DND-41 (cell line): ENCODE results near the gene GTF2H3.

Experiments used
- ATAC-seq: fragments of 200-7000 bp; cut with Tn5 transposase; 3 replicates; pipeline ENCODE4 v1.9.1; 2021; ENCODE audit warnings: low read depth; ENCODE audit not compliant: insufficient read depth
- DNase-seq: peaks from one replicate; pipeline ENCODE4 v3.0.0-alpha.2; 2020
- H2AFZ ChIP-seq: 2 replicates; pipeline ENCODE4 v1.6.0; 2012; ENCODE audit warnings: low read depth, low read length
- H3K27ac ChIP-seq: 2 replicates; pipeline ENCODE4 v1.5.1; 2012; ENCODE audit warnings: low read length, inconsistent platforms
- H3K27me3 ChIP-seq: fragments of 200-600 bp; sonication (generic); 2 replicates; pipeline ENCODE4 v1.6.0; 2012; ENCODE audit warnings: low read length, mild to moderate bottlenecking, inconsistent platforms; ENCODE audit not compliant: insufficient read depth, poor library complexity
- H3K36me3 ChIP-seq: 2 replicates; pipeline ENCODE4 v1.5.1; 2012; ENCODE audit warnings: low read length, inconsistent platforms; ENCODE audit not compliant: insufficient read depth
- H3K4me1 ChIP-seq: 2 replicates; pipeline ENCODE4 v1.5.1; 2012; ENCODE audit warnings: mild to moderate bottlenecking, low read length; ENCODE audit not compliant: insufficient read depth
- H3K4me2 ChIP-seq: 2 replicates; pipeline ENCODE4 v1.6.0; 2012; ENCODE audit warnings: mild to moderate bottlenecking, moderate library complexity, low read length, inconsistent platforms; ENCODE audit not compliant: insufficient read depth
- H3K4me3 ChIP-seq, 2 experiments: fragments of 200-600 bp in 1 of 2; shearing (Covaris generic) in 1 of 2; 2 replicates each; pipeline ENCODE4 v1.5.1; 2012 to 2016; ENCODE audit warnings: inconsistent platforms in 2 of 2, low read length in 2 of 2, mild to moderate bottlenecking in 2 of 2, low read depth in 1 of 2, moderate library complexity in 1 of 2
- H3K79me2 ChIP-seq: 2 replicates; pipeline ENCODE4 v1.6.0; 2012; ENCODE audit warnings: low read length, inconsistent platforms; ENCODE audit not compliant: insufficient read depth
- H3K9ac ChIP-seq: 2 replicates; pipeline ENCODE4 v1.6.0; 2012; ENCODE audit warnings: low read depth, mild to moderate bottlenecking, inconsistent platforms, low read length, moderate library complexity
- H3K9me3 ChIP-seq: 2 replicates; pipeline ENCODE4 v1.5.1; 2012; ENCODE audit warnings: low read length, moderate library complexity, mild to moderate bottlenecking, inconsistent platforms; ENCODE audit not compliant: insufficient read depth, severe bottlenecking
- H4K20me1 ChIP-seq: 2 replicates; pipeline ENCODE4 v1.6.0; 2012; ENCODE audit warnings: low read length; ENCODE audit not compliant: insufficient read depth
- EZH2 ChIP-seq: IDR thresholded peaks from 3 replicates; pipeline ENCODE4 v1.6.1; 2012; ENCODE audit warnings: borderline replicate concordance, low read depth, mild to moderate bottlenecking, moderate library complexity, low read length, inconsistent platforms; ENCODE audit not compliant: severe bottlenecking
- TF ChIP-seq, protein P1 (sequence below): IDR thresholded peaks from 2 replicates; pipeline ENCODE4 v1.5.1; 2012; ENCODE audit warnings: borderline replicate concordance, low read length, moderate library complexity, mild to moderate bottlenecking; ENCODE audit not compliant: poor library complexity, severe bottlenecking; ENCODE audit errors: extremely low read depth

Gene GTF2H3

DNA sequence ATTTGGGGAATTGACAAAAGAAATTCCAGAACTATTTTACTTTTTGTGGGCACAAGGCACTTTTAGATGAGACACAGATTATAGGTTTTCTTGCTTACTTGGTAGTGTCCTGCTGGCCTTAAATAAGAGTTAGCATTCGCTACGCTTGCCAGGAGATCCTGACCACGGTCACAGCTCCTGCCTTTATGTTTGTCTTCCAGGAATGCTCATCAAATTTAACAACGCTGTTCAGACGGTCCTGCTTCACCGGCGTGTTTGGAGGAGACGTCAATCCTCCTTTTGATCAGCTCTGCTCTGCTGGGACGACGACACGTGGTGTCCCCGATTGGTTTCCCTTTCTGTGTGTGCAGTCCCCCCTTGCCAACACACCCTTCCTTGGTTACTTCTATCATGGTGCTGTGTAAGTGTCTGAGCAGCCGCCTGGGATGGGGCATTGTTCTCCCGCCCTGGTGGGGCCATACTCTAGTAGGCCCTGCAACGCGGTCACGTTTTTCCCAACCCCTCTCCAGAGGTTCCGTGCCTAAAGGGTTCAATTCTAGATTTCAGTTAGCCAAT, 53.1 kb downstream of the GTF2H3 start:
- no peak overlapping the region for H3K4me3 ChIP-seq
- ATAC-seq (no peak), DNase-seq (no peak)
- H4K20me1 ChIP-seq, result no peaks in the 10 kb centered on the region
- H3K27ac ChIP-seq, result no peak overlapping the region
- no peak for TF ChIP-seq EZH2
- TF ChIP-seq, protein P1, sequence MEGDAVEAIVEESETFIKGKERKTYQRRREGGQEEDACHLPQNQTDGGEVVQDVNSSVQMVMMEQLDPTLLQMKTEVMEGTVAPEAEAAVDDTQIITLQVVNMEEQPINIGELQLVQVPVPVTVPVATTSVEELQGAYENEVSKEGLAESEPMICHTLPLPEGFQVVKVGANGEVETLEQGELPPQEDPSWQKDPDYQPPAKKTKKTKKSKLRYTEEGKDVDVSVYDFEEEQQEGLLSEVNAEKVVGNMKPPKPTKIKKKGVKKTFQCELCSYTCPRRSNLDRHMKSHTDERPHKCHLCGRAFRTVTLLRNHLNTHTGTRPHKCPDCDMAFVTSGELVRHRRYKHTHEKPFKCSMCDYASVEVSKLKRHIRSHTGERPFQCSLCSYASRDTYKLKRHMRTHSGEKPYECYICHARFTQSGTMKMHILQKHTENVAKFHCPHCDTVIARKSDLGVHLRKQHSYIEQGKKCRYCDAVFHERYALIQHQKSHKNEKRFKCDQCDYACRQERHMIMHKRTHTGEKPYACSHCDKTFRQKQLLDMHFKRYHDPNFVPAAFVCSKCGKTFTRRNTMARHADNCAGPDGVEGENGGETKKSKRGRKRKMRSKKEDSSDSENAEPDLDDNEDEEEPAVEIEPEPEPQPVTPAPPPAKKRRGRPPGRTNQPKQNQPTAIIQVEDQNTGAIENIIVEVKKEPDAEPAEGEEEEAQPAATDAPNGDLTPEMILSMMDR, result no peak
- H3K79me2 ChIP-seq, result no peaks in the 10 kb centered on the region
- H3K9ac ChIP-seq, result no peak overlapping the region
- no peaks in the 10 kb centered on the region for H3K4me1 ChIP-seq
- no peaks in the 10 kb centered on the region for H3K9me3 ChIP-seq
- no peak overlapping the region for H3K4me2 ChIP-seq
- H2AFZ ChIP-seq, result no peak overlapping the region
- H3K36me3 ChIP-seq, result peaks cover 9% of the 10 kb centered on the region; the same call in 1 of the 2 replicates
- no peaks in the 10 kb centered on the region for H3K27me3 ChIP-seq

DNA sequence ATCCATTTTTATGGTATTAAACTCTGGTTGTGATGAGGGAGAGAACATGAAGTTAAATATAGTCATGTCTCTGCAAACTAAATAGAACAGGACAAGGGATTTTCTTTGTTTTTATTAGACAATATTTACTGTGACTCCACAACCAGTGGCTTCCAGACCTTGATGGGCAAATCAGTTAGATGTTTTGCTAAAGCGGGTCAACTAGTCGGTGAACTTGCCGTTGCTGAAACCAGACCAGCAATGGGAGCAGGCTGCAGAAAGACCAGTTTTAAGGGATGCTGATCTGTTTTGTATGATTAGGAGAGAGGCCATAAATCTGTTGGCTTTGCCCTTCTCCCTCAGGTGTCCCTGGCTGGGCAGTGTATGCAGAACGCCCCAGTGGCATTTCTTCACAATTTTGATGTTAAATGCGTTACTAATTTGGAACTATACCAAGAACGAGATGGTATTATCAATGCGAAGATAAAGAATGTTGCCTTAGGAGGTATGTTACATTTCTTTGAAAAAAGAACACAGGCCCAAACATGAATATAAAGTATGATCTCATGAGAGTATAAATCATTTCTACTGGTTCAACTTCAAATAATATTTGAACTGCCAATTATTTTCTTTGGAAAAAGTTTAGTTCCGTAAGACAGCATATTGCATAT, 56.7 kb downstream of the GTF2H3 start:
- no peak overlapping the region for H3K27ac ChIP-seq

DNA sequence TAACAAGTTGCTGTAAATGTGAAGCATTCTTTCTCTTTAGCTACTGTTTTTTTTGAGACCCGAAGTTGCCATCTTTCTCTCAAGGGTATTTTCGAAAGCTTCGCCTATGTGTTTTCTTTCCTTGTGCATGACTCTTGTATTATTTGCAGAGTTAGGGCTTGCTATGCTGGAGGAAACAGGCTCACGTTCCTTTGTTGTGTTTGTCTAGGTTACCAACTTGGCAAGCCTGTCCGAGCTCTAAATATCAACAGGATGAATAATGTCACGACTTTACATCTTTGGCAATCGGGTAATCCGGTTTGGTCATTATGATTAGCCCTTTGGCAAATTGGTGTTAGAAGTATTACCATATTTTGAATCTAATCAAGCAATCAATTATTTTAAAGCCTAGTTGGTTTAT, 62.6 kb downstream of the GTF2H3 start:
- Histone ChIP-seq H3K79me2 (no peaks in the 10 kb centered on the region), H3K4me2 (no peak overlapping the region), H3K27ac (no peak overlapping the region), H3K9ac (no peak overlapping the region), H3K4me3 (no peak overlapping the region), H3K36me3 (peaks cover 24% of the 10 kb centered on the region), H3K27me3 (no peaks in the 10 kb centered on the region), H2AFZ (no peak overlapping the region), H3K9me3 (no peaks in the 10 kb centered on the region), H4K20me1 (no peaks in the 10 kb centered on the region), H3K4me1 (no peaks in the 10 kb centered on the region)
- no peak for TF ChIP-seq EZH2
- TF ChIP-seq, protein P1, result no peak
- DNase-seq (no peak), ATAC-seq (no peak)

More for the DNA sequence above, 56.7 kb downstream of the GTF2H3 start:
- H3K4me3 ChIP-seq, result no peak overlapping the region
- no peaks in the 10 kb centered on the region for H3K4me1 ChIP-seq
- H3K4me2 ChIP-seq, result no peak overlapping the region
- no peak overlapping the region for H3K9ac ChIP-seq
- no peaks in the 10 kb centered on the region for H3K9me3 ChIP-seq
- DNase-seq (no peak), ATAC-seq (no peak)
- H3K27me3 ChIP-seq, result no peaks in the 10 kb centered on the region
- H3K79me2 ChIP-seq, result no peaks in the 10 kb centered on the region
- no peaks in the 10 kb centered on the region for H4K20me1 ChIP-seq
- TF ChIP-seq EZH2, result no peak
- TF ChIP-seq, protein P1, result no peak
- H3K36me3 ChIP-seq, result peaks cover 8% of the 10 kb centered on the region; the same call in 1 of the 2 replicates
- H2AFZ ChIP-seq, result no peak overlapping the region
